Keratinocyte (primary cell): ENCODE results near the gene COL16A1. TPM values are rescaled to one million over a fixed set of nuclear protein-coding genes. Genes with fewer than 3 reads are reported as not detected.
A peak's percentile ranks its signal among the peaks of the same experiment; 100 is the strongest.

ENCODE experiments used
- DNase-seq: peaks from one replicate; pipeline ENCODE4 v3.0.0-alpha.2; 2011; ENCODE audit warnings: low read depth, missing footprints, low spot score
- FAIRE-seq: peaks from 2 replicates; lab custom pipeline; 2011; peaks lifted over from hg19 to GRCh38; lab: Jason Lieb, UNC
- H2AFZ ChIP-seq: 2 replicates; pipeline ENCODE4 v1.6.0; 2012; ENCODE audit warnings: low read length, control low read depth, inconsistent platforms; ENCODE audit not compliant: control insufficient read depth
- H3K27ac ChIP-seq: 2 replicates; pipeline ENCODE4 v1.5.1; 2011; ENCODE audit warnings: low read length; ENCODE audit not compliant: control insufficient read depth, insufficient read depth
- H3K27me3 ChIP-seq: 3 replicates; pipeline ENCODE4 v1.6.0; 2011; ENCODE audit warnings: low read length; ENCODE audit not compliant: control insufficient read depth, insufficient read depth; ENCODE audit errors: extremely low read depth
- H3K36me3 ChIP-seq, 2 experiments: 2 replicates in 1 of 2; 3 replicates in 1 of 2; pipeline ENCODE4 v1.5.1; 2011; ENCODE audit warnings: low read length in 2 of 2, mild to moderate bottlenecking in 1 of 2; ENCODE audit not compliant: control insufficient read depth in 2 of 2, insufficient read depth in 2 of 2; ENCODE audit errors: extremely low read depth in 1 of 2
- H3K4me1 ChIP-seq: 3 replicates; pipeline ENCODE4 v1.5.1; 2011; ENCODE audit warnings: low read length; ENCODE audit not compliant: control insufficient read depth, insufficient read depth; ENCODE audit errors: extremely low read depth
- H3K4me2 ChIP-seq: 3 replicates; pipeline ENCODE4 v1.6.0; 2011; ENCODE audit warnings: low read depth, low read length; ENCODE audit not compliant: control insufficient read depth, insufficient read depth; ENCODE audit errors: extremely low read depth
- H3K4me3 ChIP-seq, 3 experiments: fragments of 200-600 bp in 1 of 3; sonication (generic) in 1 of 3; 2 replicates in 2 of 3; 3 replicates in 1 of 3; pipeline ENCODE4 v1.5.1; 2011 to 2016; ENCODE audit warnings: low read length in 3 of 3, mild to moderate bottlenecking in 3 of 3, control low read depth in 2 of 3, inconsistent platforms in 1 of 3, low read depth in 1 of 3, mixed read lengths in 1 of 3, mixed run types in 1 of 3, moderate library complexity in 1 of 3; ENCODE audit not compliant: control insufficient read depth in 2 of 3, insufficient read depth in 2 of 3; ENCODE audit errors: extremely low read depth in 1 of 3
- H3K79me2 ChIP-seq: 2 replicates; pipeline ENCODE4 v1.6.0; 2012; ENCODE audit warnings: low read length; ENCODE audit not compliant: control insufficient read depth, insufficient read depth
- H3K9ac ChIP-seq: 3 replicates; pipeline ENCODE4 v1.6.0; 2011; ENCODE audit warnings: low read length; ENCODE audit not compliant: control insufficient read depth, insufficient read depth; ENCODE audit errors: extremely low read depth
- H3K9me1 ChIP-seq: 3 replicates; pipeline ENCODE4 v1.6.0; 2011; ENCODE audit warnings: low read length; ENCODE audit not compliant: control insufficient read depth, insufficient read depth; ENCODE audit errors: extremely low read depth
- H3K9me3 ChIP-seq: 2 replicates; pipeline ENCODE4 v1.5.1; 2012; ENCODE audit warnings: low read depth, low read length; ENCODE audit not compliant: control insufficient read depth
- H4K20me1 ChIP-seq: 3 replicates; pipeline ENCODE4 v1.6.0; 2011; ENCODE audit warnings: low read length; ENCODE audit not compliant: control insufficient read depth, insufficient read depth; ENCODE audit errors: extremely low read depth
- CTCF ChIP-seq, 3 experiments: IDR thresholded peaks in 1 of 3; conservative IDR thresholded peaks in 1 of 3; optimal IDR thresholded peaks in 1 of 3; 2 replicates in 2 of 3; 3 replicates in 1 of 3; pipeline versions ENCODE3 to v1.5.1; 2011; ENCODE audit warnings: low read length in 3 of 3, mild to moderate bottlenecking in 3 of 3, moderate library complexity in 2 of 3, control low read depth in 1 of 3, inconsistent platforms in 1 of 3; ENCODE audit not compliant: insufficient read depth in 2 of 3; ENCODE audit errors: extremely low read depth in 1 of 3
- EZH2 ChIP-seq: IDR thresholded peaks from one replicate; pipeline ENCODE4 v1.6.1; 2012; ENCODE audit warnings: inconsistent platforms, mild to moderate bottlenecking, low read length, moderate library complexity
- dilution Hi-C: fragments of 300-500 bp; cut with MboI; formaldehyde crosslinking; loops from one replicate; pipeline ENCODE4 v1.7.0; 2020; ENCODE audit warnings: low sequenced_read_pairs; ENCODE audit not compliant: extremely low pct_ligation_motif_present
- polyA plus RNA-seq, 5 experiments: library from polyadenylated mRNA; depleted of rRNA in 3 of 5; stranded (reverse) in 3 of 5; stranded (forward) in 1 of 5; unstranded in 1 of 5; fragments of >200 nt; gene quantifications; 1 replicate in 1 of 5; 2 replicates in 3 of 5; 3 replicates in 1 of 5; pipeline versions ENCODE4 v1.2.1 to v1.2.3, GENCODE V29; 2011 to 2012; ENCODE audit warnings: missing spikeins in 2 of 5, low read depth in 1 of 5, low replicate concordance in 1 of 5

The COL16A1 gene
- polyA plus RNA-seq, 1 donor (not counting 4 experiments of a cell fraction or from before 2014, with no cell fraction given), result 43.4 TPM

GRCh38 chr1:31715873-31716220 lies 12.0 kb upstream of the COL16A1 start:
- Histone ChIP-seq H3K27me3 (peaks cover 3% of the 10 kb centered on the region), H2AFZ (no peak overlapping the region), H3K4me3 (no peak overlapping the region), H3K27ac (no peak overlapping the region), H3K4me2 (no peak overlapping the region), H3K9me1 (peaks cover 4% of the 10 kb centered on the region), H3K79me2 (no peaks in the 10 kb centered on the region), H4K20me1 (no peaks in the 10 kb centered on the region), H3K36me3 (no peaks in the 10 kb centered on the region), H3K9me3 (no peaks in the 10 kb centered on the region), H3K4me1 (peaks cover 48% of the 10 kb centered on the region), H3K9ac (no peak overlapping the region)
- DNase-seq, result no peak
- dilution Hi-C loops, result no loop called here
- no peak for FAIRE-seq
- TF ChIP-seq EZH2, result no peak
- TF ChIP-seq CTCF (optimal IDR thresholded peaks at IDR 0.05 in 1 of 3, IDR thresholded peaks at IDR 0.05 in 1 of 3, conservative IDR thresholded peaks at IDR 0.05 in 1 of 3; ENCODE audit: extremely low read depth in 1 of 3, insufficient read depth in 2 of 3, low read length in 3 of 3), result peak in 1 of 3 experiments; percentile 5

GRCh38 chr1:31715087-31715872 lies 11.5 kb upstream of the COL16A1 start:
- Histone ChIP-seq H3K4me1 (peaks cover 48% of the 10 kb centered on the region), H3K4me2 (peak overlapping the region; percentile 14), H2AFZ (no peak overlapping the region), H3K79me2 (no peaks in the 10 kb centered on the region), H3K9ac (no peak overlapping the region), H3K36me3 (no peaks in the 10 kb centered on the region), H3K9me1 (peaks cover 4% of the 10 kb centered on the region), H3K27ac (no peak overlapping the region), H3K27me3 (no peaks in the 10 kb centered on the region), H3K4me3 (no peak overlapping the region), H3K9me3 (no peaks in the 10 kb centered on the region), H4K20me1 (no peaks in the 10 kb centered on the region)
- FAIRE-seq (no peak), DNase-seq (no peak)
- dilution Hi-C loops, result no loop called here
- TF ChIP-seq CTCF (optimal IDR thresholded peaks at IDR 0.05 in 1 of 3, IDR thresholded peaks at IDR 0.05 in 1 of 3, conservative IDR thresholded peaks at IDR 0.05 in 1 of 3; ENCODE audit: extremely low read depth in 1 of 3, insufficient read depth in 2 of 3, low read length in 3 of 3) (peak; percentile 71 to 94 (median 81)), EZH2 (no peak)
